Activated CD4-positive, alpha-beta T cell treated with anti-CD3 and anti-CD28 coated beads for 48 hours (primary cell): ENCODE measurements around the gene KRTDAP.

Source experiments
- DNase-seq: peaks from one replicate; pipeline ENCODE4 v3.0.0-alpha.2; 2020

KRTDAP gene

DNA sequence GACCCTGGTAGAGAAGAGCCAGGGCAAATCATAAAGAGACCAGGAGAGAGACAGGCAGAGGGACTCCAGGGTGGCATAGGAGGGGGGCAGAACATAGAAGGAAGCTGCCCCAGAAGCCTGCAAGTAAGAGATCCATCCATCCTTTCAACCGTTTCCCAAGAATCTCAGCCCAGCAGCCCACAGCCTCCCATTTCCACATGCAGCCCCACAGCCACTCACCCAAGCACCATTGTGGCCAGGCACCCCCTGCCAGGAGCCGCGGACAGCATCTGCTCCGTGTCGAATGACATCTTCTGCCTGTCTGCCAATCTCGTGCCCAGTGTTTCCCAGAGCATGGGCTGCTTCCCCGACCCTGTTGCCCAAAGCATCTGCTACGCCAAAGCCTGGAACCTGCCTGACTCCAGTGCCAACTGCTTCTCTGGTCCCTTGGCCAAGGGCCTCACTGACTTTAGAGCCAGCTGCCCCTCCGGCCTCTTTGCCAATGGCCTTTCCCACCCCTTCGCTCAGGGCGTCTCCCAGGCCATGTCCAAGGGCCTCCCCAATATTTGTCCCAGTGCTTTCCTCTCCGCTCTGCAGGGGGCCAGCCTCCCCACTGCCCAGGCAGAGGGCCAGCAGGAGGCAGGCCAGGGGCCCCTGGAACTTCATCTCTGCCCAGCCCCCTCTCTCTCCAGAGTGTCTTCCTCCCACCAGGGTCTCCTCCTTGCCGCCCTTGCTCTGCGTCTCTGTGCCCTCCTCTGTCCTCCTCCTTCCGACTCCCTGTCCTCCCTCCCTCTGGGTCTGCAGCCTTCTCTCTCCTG lies 22.8 kb upstream of the KRTDAP start:
- no peak for DNase-seq

DNA sequence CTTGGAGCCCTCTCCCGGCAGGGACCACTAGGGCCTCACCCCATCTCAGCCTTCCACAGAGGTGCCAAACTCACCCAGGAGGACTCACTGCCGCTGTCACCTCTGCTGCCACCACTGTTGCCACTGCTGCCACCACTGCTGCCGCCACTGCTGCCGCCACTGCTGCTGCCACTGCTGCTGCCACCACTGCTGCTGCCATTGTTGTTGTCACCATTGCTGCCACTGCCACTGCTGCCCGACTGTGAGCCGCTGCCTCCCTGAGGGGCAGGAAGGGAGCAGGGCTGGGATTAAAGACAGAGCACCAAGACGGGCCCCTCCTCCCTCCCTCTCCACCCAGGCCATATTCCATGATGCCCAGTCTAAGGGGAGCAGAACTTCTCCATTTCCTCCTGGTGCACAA lies 21.1 kb upstream of the KRTDAP start:
- DNase-seq = no peak

DNA sequence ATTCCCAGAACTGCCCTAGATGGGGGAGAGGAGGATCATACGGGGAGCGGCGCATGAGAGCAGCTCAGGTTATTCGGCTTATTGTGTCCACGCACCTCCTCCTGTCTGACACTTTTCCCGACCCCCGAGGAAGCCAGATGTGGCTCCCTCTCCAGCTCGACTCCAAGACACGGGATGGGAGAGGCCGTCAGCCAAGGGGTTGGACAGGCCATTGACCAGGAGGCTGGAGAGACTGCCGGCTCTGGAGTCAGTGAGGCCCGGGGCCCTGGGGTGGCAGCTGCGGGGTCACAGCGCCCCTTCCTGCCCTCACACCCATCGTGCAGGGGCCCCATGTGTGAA lies 20.3 kb upstream of the KRTDAP start:
- DNase-seq = no peak

- peak; percentile 84 for DNase-seq
These were observed 19.8 kb upstream of the KRTDAP start for GRCh38 chr19:35509861-35510625.

GRCh38 chr19:35509018-35509652 lies 18.9 kb upstream of the KRTDAP start:
- DNase-seq = peak; percentile 59

GRCh38 chr19:35508129-35508528 lies 17.9 kb upstream of the KRTDAP start:
- no peak for DNase-seq

GRCh38 chr19:35507561-35507960 lies 17.3 kb upstream of the KRTDAP start:
- no peak for DNase-seq

- no peak for DNase-seq
These were observed 15.7 kb upstream of the KRTDAP start for GRCh38 chr19:35506011-35506410.

DNA sequence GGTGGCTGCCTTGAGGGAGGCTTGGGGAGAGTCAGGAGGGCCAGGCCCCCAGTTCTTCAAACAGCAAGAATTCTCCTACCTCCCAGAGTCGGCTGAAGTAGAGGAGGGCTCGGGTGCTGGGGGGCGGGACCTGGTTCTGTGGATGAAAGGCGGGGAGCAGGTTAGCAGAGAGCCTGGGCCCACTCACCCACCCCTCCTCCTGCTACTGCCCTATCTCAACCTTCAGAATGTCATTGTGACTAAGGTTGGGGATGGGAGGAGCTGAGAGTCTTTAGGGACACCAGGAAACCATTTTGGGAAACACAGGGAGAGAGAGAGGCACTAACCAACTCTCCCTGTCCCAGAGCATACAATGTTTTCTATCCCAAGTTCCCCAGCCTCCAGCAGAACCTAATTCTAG lies 12.5 kb upstream of the KRTDAP start:
- no peak for DNase-seq

DNA sequence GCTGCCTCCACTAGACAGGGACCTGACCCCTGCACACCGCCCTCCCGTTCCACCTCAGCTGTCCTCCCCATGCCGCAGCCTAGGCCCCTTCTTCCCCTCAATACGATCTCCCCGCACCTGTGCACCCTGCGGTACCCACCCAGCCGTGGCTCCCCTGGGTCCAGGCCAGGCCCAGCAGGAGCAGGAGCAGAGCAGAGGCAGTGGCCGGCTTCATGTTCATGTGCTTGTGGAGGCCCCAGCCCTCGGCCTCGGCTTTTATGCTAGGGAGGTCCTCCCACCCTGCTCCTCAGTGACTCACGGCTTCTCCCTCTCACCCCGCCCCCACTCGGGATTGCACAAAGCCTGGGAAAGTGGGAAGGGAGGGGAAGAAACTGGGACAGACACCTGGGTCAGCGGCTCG lies 11.4 kb upstream of the KRTDAP start:
- no peak for DNase-seq

GRCh38 chr19:35500611-35501010 lies 10.3 kb upstream of the KRTDAP start:
- no peak for DNase-seq

DNA sequence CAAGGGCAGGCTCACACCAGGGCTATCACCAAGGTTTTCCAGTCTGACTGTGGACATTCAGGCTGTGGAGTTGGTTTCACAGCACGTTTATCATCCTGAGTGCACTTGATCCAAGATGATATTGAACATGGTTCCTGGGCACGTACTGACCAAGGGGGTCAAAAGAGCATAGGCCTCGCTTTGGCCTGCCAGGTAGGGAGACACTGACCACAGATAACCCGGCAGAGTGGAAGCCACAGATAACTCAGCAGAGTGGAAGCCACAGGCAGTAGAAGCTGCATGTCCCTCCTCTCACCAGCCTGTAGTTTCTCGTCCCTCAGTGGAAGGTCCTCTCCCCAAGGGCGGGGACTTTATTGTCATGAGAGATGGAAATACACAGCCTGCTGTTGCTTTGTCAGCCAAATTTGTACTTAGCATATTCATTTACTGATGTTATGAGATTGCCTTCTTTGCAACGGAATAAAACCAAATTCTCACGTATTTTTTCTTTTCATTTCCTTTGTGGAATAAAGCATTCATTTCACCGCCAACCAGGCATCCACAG lies 8.8 kb upstream of the KRTDAP start:
- DNase-seq = no peak

GRCh38 chr19:35498220-35498619 lies 8.0 kb upstream of the KRTDAP start:
- DNase-seq = no peak

GRCh38 chr19:35497406-35497805 lies 7.1 kb upstream of the KRTDAP start:
- DNase-seq = no peak

DNA sequence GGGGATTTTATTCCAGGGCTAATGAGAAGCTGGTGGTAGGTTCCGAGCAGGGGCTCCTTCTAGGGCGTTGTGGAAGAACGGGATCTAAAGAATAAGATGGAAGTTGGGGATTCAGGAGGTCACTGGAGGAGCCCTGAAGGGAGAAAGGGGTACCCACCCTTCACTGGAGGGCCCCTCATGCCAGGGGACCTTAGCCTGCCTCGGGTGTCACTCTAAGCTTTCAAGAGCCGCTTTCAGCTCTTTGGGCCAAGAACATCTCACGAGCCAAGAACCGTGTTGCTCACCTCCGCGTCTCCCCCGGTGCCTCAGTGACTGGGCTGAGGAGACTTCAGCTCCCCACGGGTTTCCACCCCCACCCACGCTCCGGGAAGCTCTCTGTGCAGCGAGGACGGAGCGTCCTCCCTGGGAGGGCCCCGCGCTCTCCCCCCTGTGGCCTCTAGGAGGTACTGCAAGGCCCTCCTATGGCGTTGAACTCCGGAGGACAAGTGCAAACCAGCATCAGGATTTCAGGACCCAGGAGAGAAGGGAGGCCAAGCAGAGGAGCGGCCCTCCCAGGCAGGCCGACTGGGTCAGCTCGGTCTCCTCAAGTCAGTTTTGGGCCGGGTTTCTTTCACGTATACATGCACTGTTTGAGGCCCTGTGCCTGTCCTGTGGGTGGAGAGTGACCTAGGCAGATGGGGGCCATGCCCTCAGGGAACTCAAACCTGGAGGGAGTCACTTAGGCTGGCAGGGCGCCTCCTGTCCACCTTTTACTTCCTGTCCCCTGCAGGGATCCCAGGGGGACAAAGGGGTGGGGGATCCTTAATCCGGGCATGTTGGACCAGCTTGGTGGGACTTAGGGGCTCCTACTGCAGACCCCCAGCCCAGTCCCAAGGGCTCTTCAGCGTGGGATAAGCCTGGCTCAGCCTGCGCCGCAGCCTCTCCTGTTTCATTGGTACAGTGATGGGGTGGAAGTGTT lies 5.1 kb upstream of the KRTDAP start:
- DNase-seq = peak; percentile 87

GRCh38 chr19:35493971-35494370 lies 3.7 kb upstream of the KRTDAP start:
- DNase-seq = no peak

DNA sequence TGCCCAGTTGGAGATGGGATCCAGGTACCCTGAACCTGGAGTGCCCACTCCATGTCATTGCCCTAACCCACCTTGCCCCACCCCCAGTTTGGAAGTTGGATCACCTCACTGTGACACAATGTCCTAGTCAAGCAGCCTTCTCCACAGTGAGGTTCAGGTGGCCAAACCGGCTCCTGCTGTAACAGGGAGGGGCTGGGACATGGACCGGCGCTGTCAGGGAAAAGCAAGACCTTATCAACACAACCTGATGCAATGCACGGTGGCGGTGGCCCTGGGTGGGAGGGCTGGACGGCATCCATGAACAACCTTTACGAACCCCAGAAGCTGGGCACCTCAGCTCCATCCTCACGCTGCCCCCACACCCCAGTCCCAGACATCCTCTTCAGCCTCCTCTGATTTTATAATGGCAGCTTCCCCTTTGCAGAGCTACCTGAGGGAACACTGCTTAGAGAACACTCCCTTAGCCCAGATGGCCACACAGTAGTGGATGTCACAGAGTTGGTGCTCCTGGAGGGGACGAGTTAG lies 1.6 kb upstream of the KRTDAP start:
- DNase-seq = no peak

DNA sequence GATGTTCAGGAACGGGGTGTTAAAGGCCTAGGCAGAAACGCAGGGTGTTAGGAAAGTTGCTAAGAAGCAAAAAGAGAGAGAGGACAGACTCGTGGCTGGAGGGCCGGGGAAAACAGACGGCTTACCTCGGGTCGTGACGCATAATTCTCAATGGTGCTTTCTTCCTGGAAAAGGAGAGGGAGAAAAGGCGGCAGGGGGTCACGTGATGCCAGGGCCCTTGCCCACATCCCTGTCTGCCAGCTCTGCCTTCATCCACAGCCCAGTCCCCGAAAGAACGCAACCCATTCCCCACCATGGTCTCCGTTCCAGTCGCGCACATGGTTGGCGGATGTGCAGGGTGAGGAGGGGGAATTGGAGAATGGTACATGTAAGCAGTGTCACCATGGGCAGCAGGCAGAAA lies 1.6 kb downstream of the KRTDAP start:
- DNase-seq = no peak

DNA sequence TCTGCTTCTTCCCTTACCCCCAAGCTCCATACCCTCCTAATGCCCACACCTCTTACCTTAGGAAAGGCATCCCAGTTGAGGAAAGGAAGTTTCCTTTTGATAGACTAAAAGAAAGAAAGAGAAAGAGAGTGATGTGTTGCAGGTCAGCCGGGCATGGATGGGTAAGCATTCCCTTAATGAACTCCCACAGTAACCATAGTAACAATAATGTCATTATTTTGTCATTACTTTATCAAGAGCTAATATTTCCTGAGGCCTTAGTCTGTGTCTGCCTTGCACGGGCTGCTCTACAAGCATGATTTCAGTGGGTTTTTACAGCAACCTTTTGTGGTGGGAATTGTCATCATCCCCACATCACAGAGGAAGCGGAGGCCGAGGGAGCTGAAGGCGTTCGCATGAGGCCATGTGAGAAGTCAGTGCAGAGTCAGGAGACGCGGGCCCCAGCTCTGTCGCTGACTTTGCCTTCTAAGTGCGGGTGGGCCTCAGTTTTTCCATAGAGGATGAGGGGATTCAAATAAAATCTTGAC lies 2.5 kb downstream of the KRTDAP start:
- DNase-seq = no peak

DNA sequence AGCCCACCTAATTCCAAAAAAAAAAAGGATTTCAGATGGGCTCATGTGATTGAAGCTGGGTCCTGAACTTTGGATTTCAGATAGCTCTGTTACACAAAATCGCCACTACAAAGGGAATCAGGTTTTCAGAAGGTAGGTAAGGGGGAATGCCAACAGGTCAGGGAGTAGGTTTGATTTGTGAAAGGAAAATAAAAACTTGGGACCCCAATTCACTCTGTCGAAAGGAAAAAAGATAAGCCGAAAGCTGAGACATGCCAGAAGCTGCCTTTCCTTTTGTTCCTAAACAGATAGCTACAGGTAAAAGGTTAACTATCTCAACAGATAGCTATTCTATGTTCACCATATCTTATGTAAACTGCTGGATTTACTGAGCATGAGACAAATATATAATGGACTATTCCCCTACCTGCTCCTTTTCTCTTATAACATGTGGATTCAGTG lies 4.0 kb downstream of the KRTDAP start:
- DNase-seq = no peak

GRCh38 chr19:35484252-35485036 lies 5.8 kb downstream of the KRTDAP start:
- DNase-seq = peak; percentile 18
